Ovary (tissue), 9 donors: Measurements from ENCODE around the gene CHST12. TPM values are rescaled to one million over a fixed set of nuclear protein-coding genes. Genes with fewer than 3 reads are reported as not detected.
"Not testable (repeated sequence)": the region's sequence is repeated elsewhere in the genome, so short reads cannot be mapped to it uniquely, and the experiment has no call there.

Experiments used
- DNase-seq, 5 donors: peaks; one replicate each; pipeline ENCODE4 v3.0.0-alpha.2; 2019 to 2020
- H3K27ac ChIP-seq, 2 donors: fragments of 200-600 bp; one replicate each; pipeline versions ENCODE4 v1.5.1 to v1.8.0; 2019 to 2022
- H3K27me3 ChIP-seq: fragments of 200-600 bp; one replicate; pipeline ENCODE4 v1.8.0; 2022
- H3K36me3 ChIP-seq: fragments of 200-600 bp; sonication (generic); one replicate; pipeline ENCODE4 v1.5.1; 2019
- H3K4me1 ChIP-seq: one replicate; pipeline ENCODE4 v1.8.1; 2013; ENCODE audit warnings: mild to moderate bottlenecking, moderate library complexity; ENCODE audit not compliant: insufficient read depth
- H3K4me3 ChIP-seq: fragments of 200-600 bp; sonication (generic); one replicate; pipeline ENCODE4 v1.5.1; 2017
- H3K9me3 ChIP-seq, 2 donors: fragments of 200-600 bp in 1 of 2; sonication (generic) in 1 of 2; one replicate each; pipeline versions ENCODE4 v1.5.1 to v1.8.1; 2013 to 2019; ENCODE audit warnings: mild to moderate bottlenecking in 1 of 2, moderate library complexity in 1 of 2
- EP300 ChIP-seq: sonication (generic); formaldehyde crosslinking; IDR thresholded peaks from one replicate; pipeline ENCODE4 v1.6.1; 2017; ENCODE audit warnings: antibody characterized with exemption
- POLR2A ChIP-seq: fragments of 450-650 bp; IDR thresholded peaks from one replicate; pipeline ENCODE4 v1.6.1; 2017; ENCODE audit warnings: antibody characterized with exemption, mild to moderate bottlenecking, moderate library complexity
- WGBS, 3 donors: extraction: QIAGEN DNeasy Blood & Tissue Kit in 1 of 3; methylation state at CpG; one replicate each; pipeline versions ENCODE4 v1.1.5 to v1.1.7; 2013 to 2017; 5-methylcytosine and 5-hydroxymethylcytosine counted together
- intact Hi-C, 4 donors: fragments of 100-400 bp; cut with DNase I; formaldehyde crosslinking; loops; one replicate each; pipeline versions ENCODE4 v1.11.0 to v1.15.1; 2022 to 2023
- polyA plus RNA-seq, 2 donors: library from polyadenylated mRNA; stranded (reverse); fragments of 200-250 nt in 1 of 2; fragments of 350-450 nt in 1 of 2; fragmentation: Illumina TruSeq in 1 of 2; extraction: RNeasy Lipid Tissue Mini Kit (QIAGEN cat#74804) in 1 of 2; gene quantifications; one replicate each; pipeline ENCODE4 v1.2.3, GENCODE V29; 2013 to 2014
- total RNA-seq, 7 donors: library from RNA; depleted of rRNA in 2 of 7; stranded (reverse); fragments of >200 nt in 2 of 7; fragmentation: NEBNext Ultra II Directional in 3 of 7; extraction: Animal tissue kit (Norgen Biotek cat#: 25700) in 3 of 7; gene quantifications; one replicate each; pipeline versions ENCODE4 v1.1.0 to v1.2.4, GENCODE V29; 2016 to 2023
- TF ChIP-seq, protein P1 (sequence below), 3 donors: fragments of 450-650 bp in 2 of 3; fragments of 200-600 bp in 1 of 3; IDR thresholded peaks; one replicate each; pipeline versions ENCODE4 v1.5.1 to v1.8.0; 2016 to 2022; ENCODE audit warnings: antibody characterized with exemption in 3 of 3, mild to moderate bottlenecking in 1 of 3
- donor health status: DM: no; HTN: no; CAD: no; lungs with moderate emphysema.
- donor health status: DM: no; HTN: no; CAD: no.
- donor health status: Bipolar disorder and iron deficiency.
- donor health status: DM: yes; HTN: yes; CAD: no.
- donor health status: DM: no; HTN: no; CAD: no.
- donor health status: DM: yes; HTN: yes; CAD: no.

The CHST12 gene
- total and polyA plus RNA-seq, 9 donors, result 3.9 to 21.7 (median 12.6) TPM

- Histone ChIP-seq H3K27ac (no peak overlapping the region), H3K4me3 (no peak overlapping the region), H3K9me3 (no peaks in the 10 kb centered on the region), H3K4me1 (no peaks in the 10 kb centered on the region), H3K36me3 (no peaks in the 10 kb centered on the region), H3K27me3 (no peaks in the 10 kb centered on the region)
- no peak for DNase-seq
- intact Hi-C loops, result no loop called here
- no peak for TF ChIP-seq EP300
- no peak for TF ChIP-seq POLR2A
- WGBS, 3 donors, result 81 to 86% (median 85%) methylated on average over 3 of the region's 3 CpGs
Measured at GRCh38 chr7:2462731-2463130, 59.3 kb downstream of the CHST12 start.

GRCh38 chr7:2465928-2466327 lies 62.5 kb downstream of the CHST12 start:
- Histone ChIP-seq H3K27ac (no peak overlapping the region), H3K9me3 (no peaks in the 10 kb centered on the region), H3K36me3 (no peaks in the 10 kb centered on the region), H3K27me3 (no peaks in the 10 kb centered on the region), H3K4me3 (no peak overlapping the region), H3K4me1 (peaks cover 2% of the 10 kb centered on the region)
- no peak for TF ChIP-seq EP300
- TF ChIP-seq, protein P1, sequence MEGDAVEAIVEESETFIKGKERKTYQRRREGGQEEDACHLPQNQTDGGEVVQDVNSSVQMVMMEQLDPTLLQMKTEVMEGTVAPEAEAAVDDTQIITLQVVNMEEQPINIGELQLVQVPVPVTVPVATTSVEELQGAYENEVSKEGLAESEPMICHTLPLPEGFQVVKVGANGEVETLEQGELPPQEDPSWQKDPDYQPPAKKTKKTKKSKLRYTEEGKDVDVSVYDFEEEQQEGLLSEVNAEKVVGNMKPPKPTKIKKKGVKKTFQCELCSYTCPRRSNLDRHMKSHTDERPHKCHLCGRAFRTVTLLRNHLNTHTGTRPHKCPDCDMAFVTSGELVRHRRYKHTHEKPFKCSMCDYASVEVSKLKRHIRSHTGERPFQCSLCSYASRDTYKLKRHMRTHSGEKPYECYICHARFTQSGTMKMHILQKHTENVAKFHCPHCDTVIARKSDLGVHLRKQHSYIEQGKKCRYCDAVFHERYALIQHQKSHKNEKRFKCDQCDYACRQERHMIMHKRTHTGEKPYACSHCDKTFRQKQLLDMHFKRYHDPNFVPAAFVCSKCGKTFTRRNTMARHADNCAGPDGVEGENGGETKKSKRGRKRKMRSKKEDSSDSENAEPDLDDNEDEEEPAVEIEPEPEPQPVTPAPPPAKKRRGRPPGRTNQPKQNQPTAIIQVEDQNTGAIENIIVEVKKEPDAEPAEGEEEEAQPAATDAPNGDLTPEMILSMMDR (IDR thresholded peaks at IDR 0.05), result no peak
- TF ChIP-seq POLR2A, result no peak
- intact Hi-C loops, result no loop called here
- DNase-seq, result no peak
- 72 to 76% (median 75%) methylated on average over 12 of the region's 12 CpGs for WGBS, 3 donors

DNA sequence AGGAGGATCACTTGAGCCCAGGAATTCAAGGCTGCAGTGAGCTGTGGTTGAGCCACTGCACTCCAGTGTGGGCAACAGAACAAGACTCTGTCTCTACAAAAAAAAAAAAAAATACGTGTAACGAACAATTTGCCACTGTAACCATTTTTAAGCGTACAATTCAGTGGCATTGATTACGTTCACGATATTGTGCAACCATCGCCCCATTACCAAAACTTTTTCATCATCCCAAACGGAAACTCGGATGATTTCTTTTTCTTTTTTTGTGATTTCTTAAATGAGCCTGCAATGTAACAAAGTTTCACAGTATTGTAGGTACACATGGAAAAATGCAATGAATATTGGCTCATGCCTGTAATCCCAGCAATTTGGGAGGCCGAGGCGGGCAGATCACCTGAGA lies 63.3 kb downstream of the CHST12 start:
- intact Hi-C loops, result no loop called here
- H3K27ac ChIP-seq, result no peak overlapping the region
- H3K4me1 ChIP-seq, result peaks cover 2% of the 10 kb centered on the region
- no peak for DNase-seq
- no peak for TF ChIP-seq EP300
- TF ChIP-seq, protein P1 (IDR thresholded peaks at IDR 0.05), result no peak
- TF ChIP-seq POLR2A, result no peak
- no peaks in the 10 kb centered on the region for H3K36me3 ChIP-seq
- no peaks in the 10 kb centered on the region for H3K9me3 ChIP-seq
- WGBS, 3 donors, result 88 to 92% (median 91%) methylated on average over 10 of the region's 10 CpGs
- no peaks in the 10 kb centered on the region for H3K27me3 ChIP-seq
- H3K4me3 ChIP-seq, result no peak overlapping the region

DNA sequence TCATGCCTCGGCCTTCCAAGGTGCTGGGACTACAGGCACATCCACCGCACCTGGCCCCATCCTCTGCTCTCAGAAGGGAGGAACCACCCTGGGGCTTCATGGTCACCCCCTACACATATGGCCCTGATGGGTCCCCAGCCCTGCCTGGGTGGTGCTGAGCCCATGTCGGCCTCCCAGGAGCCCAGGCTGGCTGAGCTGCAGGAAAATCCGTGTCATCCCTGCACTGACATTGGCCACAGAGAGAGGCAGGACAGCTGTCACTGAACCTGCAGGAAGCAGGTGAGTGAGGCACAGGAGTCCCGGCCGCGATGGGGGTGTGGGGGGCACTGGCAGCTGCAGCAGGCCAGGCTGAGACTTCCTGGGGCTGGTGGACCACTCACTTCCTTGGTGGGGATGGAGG lies 64.8 kb downstream of the CHST12 start:
- Histone ChIP-seq H3K27ac (no peak overlapping the region), H3K4me3 (no peak overlapping the region), H3K9me3 (no peaks in the 10 kb centered on the region), H3K27me3 (no peaks in the 10 kb centered on the region), H3K4me1 (peaks cover 2% of the 10 kb centered on the region), H3K36me3 (no peaks in the 10 kb centered on the region)
- 59 to 78% (median 74%) methylated on average over 7 of the region's 7 CpGs for WGBS, 3 donors
- no peak for DNase-seq
- intact Hi-C loops, result no loop called here
- no peak for TF ChIP-seq POLR2A
- TF ChIP-seq, protein P1 (IDR thresholded peaks at IDR 0.05), result no peak
- TF ChIP-seq EP300, result no peak

GRCh38 chr7:2469460-2470203 lies 66.2 kb downstream of the CHST12 start:
- intact Hi-C loops, result loop anchor here in 1 of 4 donors (10.0 kb wide), 1 partner anchor 105 kb away; no protein-coding TSS in a partner anchor
- H3K9me3 ChIP-seq, H3K4me3 ChIP-seq, H3K36me3 ChIP-seq, H3K4me1 ChIP-seq, DNase-seq, H3K27me3 ChIP-seq, H3K27ac ChIP-seq: not testable (repeated sequence)
- WGBS, 3 donors, result 76 to 83% (median 77%) methylated on average over 9 of the region's 9 CpGs
